Suprapubic skin (tissue), 4 donors: ENCODE measurements around the gene AGAP1.

ENCODE experiments used
- POLR2A ChIP-seq, 2 donors: fragments of 450-650 bp; IDR thresholded peaks; one replicate each; pipeline ENCODE4 v1.6.1; 2017; ENCODE audit warnings: antibody characterized with exemption in 2 of 2, mild to moderate bottlenecking in 2 of 2, moderate library complexity in 2 of 2
- POLR2AphosphoS5 ChIP-seq, 3 donors: sonication (generic); formaldehyde crosslinking; IDR thresholded peaks; one replicate each; pipeline ENCODE4 v1.6.1; 2017; ENCODE audit warnings: antibody characterized with exemption in 3 of 3
- TF ChIP-seq, protein P1 (sequence below), 2 donors: fragments of 200-600 bp in 1 of 2; fragments of 450-650 bp in 1 of 2; sonication (generic) in 1 of 2; IDR thresholded peaks; one replicate each; pipeline ENCODE4 v1.5.1; 2016 to 2019; ENCODE audit warnings: antibody characterized with exemption in 2 of 2, mild to moderate bottlenecking in 1 of 2, moderate library complexity in 1 of 2

DNA sequence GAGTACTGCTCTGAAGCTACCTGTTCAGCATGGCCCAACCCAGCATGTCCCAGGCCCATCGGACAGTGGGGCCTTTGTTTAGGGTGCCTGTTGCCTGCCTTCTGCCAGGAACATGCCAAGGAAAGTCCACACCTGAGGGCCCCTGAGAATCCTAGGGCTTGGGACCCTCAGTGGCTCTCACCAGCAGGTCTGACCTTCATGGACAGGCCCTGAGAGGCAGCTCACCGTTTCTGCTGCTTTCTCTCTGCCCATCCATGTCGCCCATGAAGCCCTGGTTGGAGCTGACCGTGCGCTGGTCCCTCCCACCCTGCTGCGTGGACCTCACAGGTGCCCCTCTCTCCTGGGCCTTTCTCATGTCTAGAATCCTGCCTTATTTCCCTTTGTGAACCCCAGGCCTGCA lies 550.3 kb downstream of the AGAP1 start:
- TF ChIP-seq, protein P1, sequence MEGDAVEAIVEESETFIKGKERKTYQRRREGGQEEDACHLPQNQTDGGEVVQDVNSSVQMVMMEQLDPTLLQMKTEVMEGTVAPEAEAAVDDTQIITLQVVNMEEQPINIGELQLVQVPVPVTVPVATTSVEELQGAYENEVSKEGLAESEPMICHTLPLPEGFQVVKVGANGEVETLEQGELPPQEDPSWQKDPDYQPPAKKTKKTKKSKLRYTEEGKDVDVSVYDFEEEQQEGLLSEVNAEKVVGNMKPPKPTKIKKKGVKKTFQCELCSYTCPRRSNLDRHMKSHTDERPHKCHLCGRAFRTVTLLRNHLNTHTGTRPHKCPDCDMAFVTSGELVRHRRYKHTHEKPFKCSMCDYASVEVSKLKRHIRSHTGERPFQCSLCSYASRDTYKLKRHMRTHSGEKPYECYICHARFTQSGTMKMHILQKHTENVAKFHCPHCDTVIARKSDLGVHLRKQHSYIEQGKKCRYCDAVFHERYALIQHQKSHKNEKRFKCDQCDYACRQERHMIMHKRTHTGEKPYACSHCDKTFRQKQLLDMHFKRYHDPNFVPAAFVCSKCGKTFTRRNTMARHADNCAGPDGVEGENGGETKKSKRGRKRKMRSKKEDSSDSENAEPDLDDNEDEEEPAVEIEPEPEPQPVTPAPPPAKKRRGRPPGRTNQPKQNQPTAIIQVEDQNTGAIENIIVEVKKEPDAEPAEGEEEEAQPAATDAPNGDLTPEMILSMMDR (IDR thresholded peaks at IDR 0.05), result no peak
- TF ChIP-seq POLR2AphosphoS5 (IDR thresholded peaks at IDR 0.05), result no peak
- TF ChIP-seq POLR2A (IDR thresholded peaks at IDR 0.05), result no peak
